ENCODE results near the gene MATN1.

The MATN1 gene

GRCh38 chr1:30683699-30684098 lies 39.7 kb downstream of the MATN1 start:
- DNase-seq (ENCODE audit: low read depth, low spot score) = no peak

- no peak for DNase-seq (ENCODE audit: low read depth, low spot score)
Measured at GRCh38 chr1:30682396-30683275, 40.7 kb downstream of the MATN1 start.

- DNase-seq (ENCODE audit: low read depth, low spot score) = no peak
Measured at GRCh38 chr1:30681782-30682181, 41.6 kb downstream of the MATN1 start.

GRCh38 chr1:30680879-30681278 lies 42.5 kb downstream of the MATN1 start:
- no peak for DNase-seq (ENCODE audit: low read depth, low spot score)

- no peak for DNase-seq (ENCODE audit: low read depth, low spot score)
Measured at GRCh38 chr1:30680429-30680828, 43.0 kb downstream of the MATN1 start.

- DNase-seq (ENCODE audit: low read depth, low spot score) = no peak
Measured at GRCh38 chr1:30679976-30680305, 43.4 kb downstream of the MATN1 start.

- DNase-seq (ENCODE audit: low read depth, low spot score) = no peak
Measured at GRCh38 chr1:30679201-30679975, 44.0 kb downstream of the MATN1 start.

GRCh38 chr1:30678209-30678608 lies 45.2 kb downstream of the MATN1 start:
- DNase-seq (ENCODE audit: low read depth, low spot score) = no peak

- no peak for DNase-seq (ENCODE audit: low read depth, low spot score)
Measured at GRCh38 chr1:30677471-30677870, 45.9 kb downstream of the MATN1 start.

GRCh38 chr1:30675761-30676160 lies 47.6 kb downstream of the MATN1 start:
- DNase-seq (ENCODE audit: low read depth, low spot score) = no peak

GRCh38 chr1:30675289-30675688 lies 48.1 kb downstream of the MATN1 start:
- DNase-seq (ENCODE audit: low read depth, low spot score) = no peak

- DNase-seq (ENCODE audit: low read depth, low spot score) = no peak
Measured at GRCh38 chr1:30673395-30673794, 50.0 kb downstream of the MATN1 start.

GRCh38 chr1:30672661-30673060 lies 50.7 kb downstream of the MATN1 start:
- no peak for DNase-seq (ENCODE audit: low read depth, low spot score)

GRCh38 chr1:30670240-30671060 lies 52.9 kb downstream of the MATN1 start:
- DNase-seq (ENCODE audit: low read depth, low spot score) = no peak

GRCh38 chr1:30668546-30669327 lies 54.6 kb downstream of the MATN1 start:
- no peak for DNase-seq (ENCODE audit: low read depth, low spot score)

GRCh38 chr1:30668024-30668423 lies 55.4 kb downstream of the MATN1 start:
- no peak for DNase-seq (ENCODE audit: low read depth, low spot score)

- no peak for DNase-seq (ENCODE audit: low read depth, low spot score)
Measured at GRCh38 chr1:30666756-30667273, 56.6 kb downstream of the MATN1 start.

- no peak for DNase-seq (ENCODE audit: low read depth, low spot score)
Measured at GRCh38 chr1:30665216-30666010, 58.0 kb downstream of the MATN1 start.

- DNase-seq (ENCODE audit: low read depth, low spot score) = peak; percentile 6
Measured at GRCh38 chr1:30664103-30664755, 59.2 kb downstream of the MATN1 start.

- no peak for DNase-seq (ENCODE audit: low read depth, low spot score)
Measured at GRCh38 chr1:30663596-30664091, 59.7 kb downstream of the MATN1 start.
